ENCODE results near the gene KRTAP2-1.

DNA sequence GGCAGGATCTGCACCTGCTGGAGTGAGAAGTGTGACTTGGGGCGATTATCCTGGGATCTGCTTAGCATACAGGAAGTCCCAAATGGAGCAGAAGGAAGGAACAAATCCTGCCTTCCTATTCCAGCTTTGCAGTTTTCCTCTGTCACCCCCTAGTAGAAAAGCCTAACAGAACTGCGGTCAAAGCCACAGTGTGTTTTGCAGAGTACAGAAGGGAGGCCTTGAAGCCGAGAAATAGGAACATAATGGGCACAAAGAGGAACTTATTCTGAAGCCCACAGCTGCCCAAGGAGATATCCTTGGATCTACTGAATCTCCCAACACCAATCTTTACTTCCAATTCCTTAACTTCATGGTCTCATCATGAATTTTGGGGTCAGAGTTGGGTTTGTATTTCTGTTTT is 28.6 kb downstream of the KRTAP2-1 start:
- no peak for TF ChIP-seq POLR2A (IDR thresholded peaks at IDR 0.05)
- TF ChIP-seq, protein P1, sequence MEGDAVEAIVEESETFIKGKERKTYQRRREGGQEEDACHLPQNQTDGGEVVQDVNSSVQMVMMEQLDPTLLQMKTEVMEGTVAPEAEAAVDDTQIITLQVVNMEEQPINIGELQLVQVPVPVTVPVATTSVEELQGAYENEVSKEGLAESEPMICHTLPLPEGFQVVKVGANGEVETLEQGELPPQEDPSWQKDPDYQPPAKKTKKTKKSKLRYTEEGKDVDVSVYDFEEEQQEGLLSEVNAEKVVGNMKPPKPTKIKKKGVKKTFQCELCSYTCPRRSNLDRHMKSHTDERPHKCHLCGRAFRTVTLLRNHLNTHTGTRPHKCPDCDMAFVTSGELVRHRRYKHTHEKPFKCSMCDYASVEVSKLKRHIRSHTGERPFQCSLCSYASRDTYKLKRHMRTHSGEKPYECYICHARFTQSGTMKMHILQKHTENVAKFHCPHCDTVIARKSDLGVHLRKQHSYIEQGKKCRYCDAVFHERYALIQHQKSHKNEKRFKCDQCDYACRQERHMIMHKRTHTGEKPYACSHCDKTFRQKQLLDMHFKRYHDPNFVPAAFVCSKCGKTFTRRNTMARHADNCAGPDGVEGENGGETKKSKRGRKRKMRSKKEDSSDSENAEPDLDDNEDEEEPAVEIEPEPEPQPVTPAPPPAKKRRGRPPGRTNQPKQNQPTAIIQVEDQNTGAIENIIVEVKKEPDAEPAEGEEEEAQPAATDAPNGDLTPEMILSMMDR (IDR thresholded peaks at IDR 0.05) = no peak
